ENCODE results near the gene HMGA1. TPM values are rescaled to one million over a fixed set of nuclear protein-coding genes. Genes with fewer than 3 reads are reported as not detected.

The HMGA1 gene
- total RNA-seq, 1 experiment from 2014 or later = 1,115 TPM

- DNase-seq (ENCODE audit: low read depth) = no peak
Measured at GRCh38 chr6:34288581-34288980, 51.9 kb downstream of the HMGA1 start.

GRCh38 chr6:34289137-34289536 lies 52.5 kb downstream of the HMGA1 start:
- DNase-seq (ENCODE audit: low read depth) = no peak

- DNase-seq (ENCODE audit: low read depth) = no peak
Measured at GRCh38 chr6:34292954-34293353, 56.3 kb downstream of the HMGA1 start.

GRCh38 chr6:34295721-34296120 lies 59.0 kb downstream of the HMGA1 start:
- peak; percentile 5 for DNase-seq (ENCODE audit: low read depth)

Small RNA genes lying within 50 kb of the gene (small RNA-seq; reads per million reads assigned to genes)
- not detected for gene MIR6835

Other genes with a start within 250 kb of the HMGA1 start
- gene GRM4, start 90.8 kb upstream of the HMGA1 start, total RNA-seq (2014; rRNA removed; shearing (Covaris generic)) = not detected in 2 replicates
- gene SMIM29, start 12.1 kb downstream of the HMGA1 start, total RNA-seq (2014; rRNA removed; shearing (Covaris generic)) = 66.1 and 70.6 TPM in 2 replicates
- gene NUDT3, start 155.8 kb downstream of the HMGA1 start, total RNA-seq (2014; rRNA removed; shearing (Covaris generic)) = 14.8 and 19.2 TPM in 2 replicates
- 1,808 and 3,039 TPM in 2 replicates for gene RPS10, start 189.2 kb downstream of the HMGA1 start, total RNA-seq (2014; rRNA removed; shearing (Covaris generic))
- gene PACSIN1, start 229.2 kb downstream of the HMGA1 start, total RNA-seq (2014; rRNA removed; shearing (Covaris generic)) = not detected in 2 replicates

All from HT1080 (cell line).